NCI-H446 (cell line): Measurements from ENCODE around the gene YIF1A.
"Not testable (repeated sequence)": the region's sequence is repeated elsewhere in the genome, so short reads cannot be mapped to it uniquely, and the experiment has no call there.

Experiments
- DNase-seq, 2 experiments: peaks; one replicate each; lab custom pipeline; 2025; lab: John Stamatoyannopoulos, UW

The YIF1A gene

DNA sequence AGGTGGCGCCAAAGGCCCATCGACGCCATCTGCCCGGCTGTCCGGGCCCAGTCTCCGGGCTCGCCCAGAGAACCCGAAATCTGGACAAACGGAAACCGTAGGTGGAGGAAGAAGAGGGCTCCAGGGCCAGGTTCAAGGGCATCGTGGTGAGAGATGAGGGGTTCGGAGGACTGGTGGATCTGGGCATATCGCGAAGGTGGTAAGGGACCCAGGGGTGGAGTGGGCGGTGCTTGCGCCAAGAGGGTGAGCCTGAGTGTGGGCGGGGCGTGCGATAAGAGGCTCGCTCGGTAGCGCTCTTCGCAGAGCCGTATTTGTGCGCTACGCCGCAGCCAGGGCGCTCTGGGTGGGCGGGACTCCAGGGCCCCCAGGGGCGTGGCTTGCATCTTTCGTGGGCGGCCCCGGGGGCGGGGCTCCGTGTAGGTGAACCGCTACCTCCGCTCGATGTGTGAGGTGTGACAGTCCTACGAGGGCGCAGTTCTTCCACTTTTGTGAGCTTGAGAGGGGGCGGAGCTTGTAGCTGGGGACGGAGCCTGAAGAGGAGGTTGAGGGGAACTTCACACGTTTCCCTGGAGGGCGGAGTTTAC lies 23.1 kb upstream of the YIF1A start:
- DNase-seq = peak; percentile 91

DNA sequence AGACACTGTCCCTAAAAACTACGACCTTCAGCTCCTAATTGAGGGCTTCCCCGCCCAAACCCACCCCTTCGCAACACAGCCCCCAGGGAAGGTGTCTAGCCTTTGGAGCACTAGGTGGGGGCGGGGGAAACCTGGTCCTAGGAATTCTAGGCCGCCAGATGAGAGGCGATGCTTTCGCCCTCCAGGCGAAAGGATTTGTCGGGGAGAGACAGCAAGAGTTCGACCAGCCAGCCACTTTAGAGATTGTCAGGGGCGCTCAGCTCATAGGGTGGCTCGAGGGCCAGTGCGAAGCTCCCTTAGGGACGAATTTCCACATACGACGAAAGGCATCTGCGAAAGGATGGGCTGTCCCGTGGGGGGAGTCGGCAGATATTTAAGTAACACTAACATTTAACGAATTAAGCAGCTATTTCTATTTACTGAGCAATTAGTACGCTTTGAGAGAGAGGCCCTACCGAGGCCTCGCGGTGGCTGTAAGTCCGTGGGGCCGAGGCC lies 22.6 kb upstream of the YIF1A start:
- no peak for DNase-seq

GRCh38 chr11:66310803-66311440 lies 22.0 kb upstream of the YIF1A start:
- DNase-seq = not testable (repeated sequence)

DNA sequence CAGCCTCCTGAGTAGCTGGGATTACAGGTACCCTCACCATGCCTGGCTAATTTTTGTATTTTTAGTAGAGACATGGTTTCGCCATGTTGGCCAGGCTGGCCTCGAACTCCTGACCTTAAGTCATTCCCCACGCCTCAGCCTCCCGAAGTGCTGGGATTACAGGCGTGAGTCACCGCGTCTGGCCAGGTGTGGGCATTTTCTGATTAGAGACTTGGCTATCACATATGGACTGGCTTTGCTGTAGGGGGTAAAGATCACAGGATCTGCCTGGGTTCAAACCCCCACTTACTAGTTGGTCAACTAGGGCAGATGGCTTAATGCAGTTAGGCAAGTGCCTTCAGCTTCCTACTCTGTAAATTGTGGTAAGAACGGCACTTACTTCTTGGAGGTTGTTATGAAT lies 21.4 kb upstream of the YIF1A start:
- no peak for DNase-seq

- DNase-seq = no peak
Observed at GRCh38 chr11:66309475-66309874, 20.5 kb upstream of the YIF1A start.

DNA sequence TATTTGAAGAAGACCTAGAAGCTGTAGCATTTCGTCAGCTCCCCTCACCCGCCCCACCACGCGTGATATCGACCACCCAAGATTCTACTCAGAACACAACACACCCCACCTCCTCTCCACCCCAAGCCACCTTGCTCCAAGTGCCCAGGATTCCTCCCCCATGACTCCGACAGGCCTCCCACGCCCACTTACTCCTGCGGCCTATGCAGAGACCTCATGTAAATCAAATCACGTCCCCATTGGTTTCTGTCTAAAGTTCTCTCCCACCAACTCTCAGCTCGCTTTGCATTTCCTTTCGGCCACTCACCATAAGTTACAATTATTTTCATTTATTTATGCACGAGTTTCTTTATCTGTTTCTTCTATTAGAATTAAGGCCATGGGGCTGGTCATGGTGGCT lies 13.7 kb upstream of the YIF1A start:
- DNase-seq = no peak

DNA sequence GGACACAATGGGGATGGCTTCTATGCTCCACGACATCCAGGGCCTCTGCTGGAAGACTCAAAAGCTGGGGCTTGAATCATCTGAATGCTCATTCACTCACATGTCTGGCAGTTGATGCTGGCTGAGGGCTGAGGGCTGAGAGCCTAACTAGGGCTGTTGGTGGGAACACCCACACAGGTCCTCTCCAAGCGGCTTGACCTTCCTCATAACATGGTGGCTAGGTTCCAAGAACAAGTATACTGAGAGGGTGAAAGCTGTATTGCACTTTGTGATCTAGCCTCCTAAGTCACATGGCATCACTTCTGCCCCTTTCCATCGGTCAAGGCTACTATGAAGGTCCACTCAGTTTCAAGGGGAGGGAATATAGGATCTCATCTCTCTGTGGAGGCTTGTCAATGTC lies 10.2 kb upstream of the YIF1A start:
- DNase-seq = no peak

DNA sequence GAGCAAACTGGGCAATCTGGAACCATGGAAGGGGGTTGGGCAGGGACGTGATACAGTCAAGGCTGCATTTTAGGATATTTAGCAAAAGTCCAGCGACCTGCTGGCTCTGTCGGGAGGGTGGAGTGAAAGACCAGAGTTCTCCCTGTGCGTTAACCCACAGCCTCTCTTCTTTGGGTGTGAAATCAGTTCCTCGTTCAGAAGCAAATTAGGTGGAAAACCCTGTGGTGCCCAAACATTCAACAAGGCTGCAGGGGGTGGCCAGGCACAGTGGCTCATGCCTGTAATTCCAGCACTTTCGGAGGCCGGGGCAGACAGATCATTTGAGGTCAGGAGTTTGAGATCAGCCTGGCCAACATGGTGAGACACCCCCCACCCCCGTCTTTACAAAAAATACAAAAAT lies 8.7 kb upstream of the YIF1A start:
- no peak for DNase-seq

DNA sequence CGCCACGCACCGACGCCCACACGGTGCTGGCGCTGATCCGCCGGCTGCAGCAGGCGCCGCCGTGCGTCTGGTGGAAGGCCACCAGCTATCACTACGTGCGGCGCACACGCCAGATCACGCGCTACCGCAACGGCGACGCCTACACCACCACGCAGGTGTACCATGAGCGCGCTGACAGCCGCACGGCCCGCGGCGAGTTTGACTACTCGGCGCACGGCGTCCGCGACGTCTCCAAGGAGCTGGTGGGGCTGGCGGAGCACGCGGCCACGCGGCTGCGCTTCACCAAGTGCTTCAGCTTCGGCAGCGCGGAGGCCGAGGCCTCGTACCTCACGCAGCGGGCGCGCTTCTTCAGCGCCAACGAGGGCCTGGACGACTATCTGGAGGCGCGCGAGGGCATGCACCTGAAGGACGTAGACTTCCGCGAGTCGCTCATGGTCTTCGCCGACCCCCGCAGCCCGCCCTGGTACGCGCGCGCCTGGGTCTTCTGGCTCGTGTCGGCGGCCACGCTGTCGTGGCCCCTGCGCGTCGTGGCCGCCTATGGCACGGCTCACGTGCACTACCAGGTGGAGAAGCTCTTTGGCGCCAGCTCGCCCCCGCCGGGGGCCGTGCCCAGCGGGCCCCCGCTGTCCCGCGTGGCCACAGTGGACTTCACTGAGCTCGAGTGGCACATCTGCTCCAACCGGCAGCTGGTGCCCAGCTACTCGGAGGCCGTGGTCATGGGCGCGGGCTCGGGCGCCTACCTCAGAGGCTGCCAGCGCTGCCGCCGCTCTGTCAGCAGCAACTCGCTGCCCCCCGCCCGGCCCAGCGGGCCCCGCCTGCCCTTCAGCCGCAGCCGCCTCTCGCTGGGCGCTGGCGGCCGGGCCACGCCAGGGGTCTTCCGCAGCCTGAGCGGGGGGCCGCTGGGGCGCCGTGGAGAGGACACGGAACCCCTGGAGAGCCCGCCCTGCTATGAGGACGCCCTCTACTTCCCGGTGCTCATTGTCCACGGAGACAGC lies 6.0 kb upstream of the YIF1A start:
- no peak for DNase-seq

- DNase-seq = no peak
Observed at GRCh38 chr11:66293777-66294625, 5.1 kb upstream of the YIF1A start.

DNA sequence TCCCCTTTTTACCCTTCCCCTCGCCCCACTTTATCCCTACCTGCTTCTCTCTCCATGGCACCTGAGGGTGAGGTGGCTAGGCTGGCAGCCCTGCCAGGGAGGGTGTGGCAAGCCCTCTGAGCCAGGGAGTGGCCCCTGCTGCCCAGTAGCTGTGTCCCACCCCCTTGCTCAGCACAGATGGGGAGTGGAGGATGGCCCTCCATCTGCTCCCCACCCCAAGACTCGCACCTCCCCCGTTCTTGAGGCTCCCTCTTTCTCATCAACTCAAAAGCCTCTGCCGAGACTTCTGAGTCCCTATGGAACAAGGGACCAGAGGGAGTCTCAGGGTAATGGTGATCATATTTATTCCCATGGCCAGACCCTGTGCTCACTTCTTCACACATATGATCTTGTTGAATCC lies 4.4 kb upstream of the YIF1A start:
- DNase-seq = no peak

- DNase-seq = no peak
Observed at GRCh38 chr11:66292543-66293332, 3.8 kb upstream of the YIF1A start.

DNA sequence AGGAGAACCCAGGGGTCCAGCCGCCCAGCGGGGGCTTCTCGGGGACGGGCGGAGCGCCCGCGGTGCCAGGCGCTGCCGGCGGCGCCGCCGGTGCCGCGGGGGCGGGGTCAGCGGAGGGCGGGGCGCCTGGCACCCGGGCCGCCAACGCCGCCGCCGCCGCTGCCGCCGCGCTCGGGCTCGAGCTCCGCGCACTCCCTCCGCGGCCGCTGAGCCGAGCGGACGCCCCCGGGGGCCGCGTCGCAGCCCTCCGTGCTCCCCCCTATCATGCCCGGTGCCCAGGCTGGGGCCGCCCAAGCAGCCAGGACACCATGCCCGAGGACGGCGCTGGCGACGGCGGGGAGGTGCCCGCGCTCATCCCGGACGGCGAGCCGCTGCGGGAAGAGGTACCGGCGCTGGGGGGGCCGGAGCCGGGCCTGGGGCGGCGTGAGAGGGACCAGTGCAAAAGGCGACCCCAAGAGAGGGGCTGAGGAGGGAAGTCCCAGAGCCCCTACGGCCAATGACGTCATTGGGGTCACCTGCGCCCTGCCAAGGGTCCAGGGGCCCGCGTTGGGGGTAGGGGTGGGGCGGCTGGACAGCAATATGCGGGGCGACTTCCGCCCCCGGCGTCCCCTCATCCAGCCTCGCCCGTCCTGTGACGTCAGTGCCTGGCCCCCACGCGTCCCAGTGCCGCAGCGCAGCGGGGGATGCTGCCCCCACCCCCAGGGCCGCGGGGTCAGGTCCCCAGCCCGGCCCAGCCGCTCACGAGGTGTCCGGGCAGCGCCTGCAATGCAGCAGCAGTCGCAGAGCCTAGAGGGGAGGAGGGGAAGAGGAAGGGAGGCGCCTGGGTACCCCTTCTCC lies 3.0 kb upstream of the YIF1A start, which contains the start of gene TMEM151A:
TMEM151A (plus strand) TSS at position 189 of the 837 bp plus-strand sequence; CDS start at position 309, 120 bp downstream.
- DNase-seq = peak in 1 of 2 experiments; percentile 28

- DNase-seq = no peak
Observed at GRCh38 chr11:66291303-66291705, 2.4 kb upstream of the YIF1A start.

GRCh38 chr11:66290330-66290621 lies 1.3 kb upstream of the YIF1A start:
- no peak for DNase-seq

DNA sequence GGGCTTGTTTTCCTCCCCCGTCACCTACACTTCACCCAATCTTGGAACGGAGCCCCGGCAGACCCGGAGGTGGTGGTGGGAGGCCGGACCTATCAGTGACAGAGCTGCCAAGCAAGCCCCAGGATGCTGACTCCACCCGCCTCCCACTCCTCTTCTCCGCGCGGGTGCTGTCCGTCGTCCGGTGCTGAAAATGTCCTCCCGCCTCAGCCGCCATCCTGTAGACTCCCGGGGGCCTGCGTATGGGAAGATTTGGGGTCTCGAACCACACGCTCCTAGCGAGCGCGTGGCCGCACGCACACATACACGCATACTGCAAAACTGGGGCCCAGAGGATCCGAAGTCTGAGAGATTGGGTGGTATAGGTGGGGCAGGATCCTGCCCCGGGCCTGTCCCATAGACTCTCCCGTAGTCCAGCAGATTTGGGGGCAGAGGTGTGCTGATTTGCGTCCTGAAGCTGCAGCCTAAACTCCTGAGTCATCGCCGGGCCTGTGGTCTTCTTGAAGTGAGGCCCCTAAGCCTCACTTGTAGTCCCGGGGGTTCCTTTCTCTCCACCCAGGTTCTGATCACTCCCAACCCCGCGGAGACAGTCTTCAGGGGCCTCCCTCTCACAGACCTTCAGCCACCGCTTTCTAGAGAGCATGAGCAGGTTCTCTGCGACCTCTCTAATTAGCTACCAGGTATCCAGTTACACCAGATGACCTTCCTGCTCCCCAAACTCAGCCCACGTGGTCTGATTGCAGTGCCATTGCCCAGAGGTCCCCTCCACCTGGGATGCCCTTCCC lies 796 bp upstream of the YIF1A start:
- DNase-seq = peak in 1 of 2 experiments; percentile 67

DNA sequence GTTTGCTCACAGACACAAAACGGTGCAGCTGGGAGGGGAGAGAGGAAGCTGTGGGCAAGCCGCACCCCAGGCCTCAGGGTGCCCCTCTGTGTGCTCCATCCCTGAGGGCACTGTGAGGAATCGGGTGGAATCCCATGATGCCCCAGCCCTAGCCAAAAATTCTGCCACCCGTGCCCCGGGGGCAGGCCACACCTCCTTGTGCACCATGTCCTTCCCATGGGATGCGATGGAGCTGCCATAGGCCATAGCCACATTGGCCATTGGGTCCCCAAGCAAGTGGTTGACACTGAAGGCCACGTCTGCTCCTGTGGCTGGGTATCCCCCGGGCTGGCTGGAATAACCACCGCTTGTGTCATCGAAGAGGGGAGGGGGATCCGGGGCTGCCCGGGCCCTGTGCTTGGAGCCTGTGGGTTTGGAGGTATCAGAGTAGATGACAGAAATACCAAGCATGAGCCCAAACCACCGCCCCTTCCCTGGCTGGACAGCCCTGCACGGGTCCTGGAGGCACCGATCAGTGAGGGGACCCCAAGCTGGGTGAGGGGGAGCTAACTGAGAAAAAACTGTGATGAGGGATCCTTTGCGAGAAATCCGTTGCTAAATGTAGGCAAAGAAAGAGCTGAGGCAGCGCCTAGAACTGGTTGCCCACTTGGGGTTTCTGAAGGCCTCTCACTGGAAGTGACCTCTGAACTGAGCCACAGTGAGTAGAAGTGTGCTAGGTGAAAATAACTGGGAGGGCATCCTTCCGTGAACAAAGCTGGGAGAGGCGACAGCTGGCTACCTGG lies 863 bp downstream of the YIF1A start:
- no peak for DNase-seq

DNA sequence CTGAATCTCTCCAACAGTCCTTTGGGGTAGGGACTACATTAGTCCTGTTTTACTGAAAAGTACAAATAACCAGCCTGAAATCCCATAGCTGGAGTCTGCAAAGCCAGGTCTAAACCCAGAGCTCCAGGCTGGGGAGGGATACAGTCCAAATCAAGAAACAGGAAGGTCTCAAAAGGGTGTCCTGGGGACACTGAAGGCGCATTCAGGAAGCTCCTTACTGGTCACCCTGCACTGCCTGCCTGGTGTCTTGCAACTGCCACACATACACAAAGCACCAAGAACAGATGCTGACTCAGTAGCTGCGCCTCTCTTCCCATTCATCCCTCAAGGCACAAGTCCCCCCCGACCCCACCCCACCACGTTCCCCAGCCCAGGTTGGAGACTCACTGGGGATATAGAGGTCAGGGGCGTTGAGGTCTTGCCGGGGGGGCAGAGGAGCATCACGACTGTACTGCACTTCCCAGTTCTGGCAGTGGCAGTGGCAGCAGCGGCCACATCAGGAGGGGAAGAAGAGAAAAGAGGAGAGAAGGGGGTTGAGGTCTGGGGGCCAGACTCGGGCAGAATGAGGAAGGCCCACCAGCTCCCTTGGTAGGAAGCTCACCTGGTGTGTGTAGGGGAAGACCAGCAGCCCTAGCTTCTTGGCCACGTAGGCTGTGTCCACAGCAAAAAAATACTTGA lies 1.6 kb downstream of the YIF1A start:
- no peak for DNase-seq
